ENCODE measurements around the gene FPR1. TPM values are rescaled to one million over a fixed set of nuclear protein-coding genes. Genes with fewer than 3 reads are reported as not detected.

Gene FPR1
- total and polyA plus RNA-seq, 2 of the 8 experiments (the other 6 are each of a cell fraction or from before 2014, with no cell fraction given): 0.11 TPM; not detected in 1

GRCh38 chr19:51789061-51789795 is 37.5 kb upstream of the FPR1 start (continued):
- TF ChIP-seq MAFK (IDR thresholded peaks at IDR 0.05; ENCODE audit: low read depth, low read length) (no peak), RXRA (IDR thresholded peaks at IDR 0.05; ENCODE audit: insufficient read depth, low read depth, low read length) (no peak), CHD7 (IDR thresholded peaks at IDR 0.05; ENCODE audit: insufficient replicate concordance, low read length) (no peak), TAF7 (optimal IDR thresholded peaks at IDR 0.05; ENCODE audit: borderline replicate concordance, low read depth, low read length) (no peak), CBX8 (IDR thresholded peaks at IDR 0.05; ENCODE audit: borderline replicate concordance, low read depth, low read length) (no peak), SUZ12 (IDR thresholded peaks at IDR 0.05; ENCODE audit: low read length) (no peak), CBX5 (IDR thresholded peaks at IDR 0.05; ENCODE audit: low read depth, low read length) (no peak), ZNF274 (IDR thresholded peaks at IDR 0.05; ENCODE audit: borderline replicate concordance, extremely low read depth, low read length) (no peak), CREB1 (IDR thresholded peaks at IDR 0.05) (no peak), ASH2L (IDR thresholded peaks at IDR 0.05; ENCODE audit: low read length) (no peak)
